OCI-M2 (cell line): ENCODE measurements around the gene ZNF134.

Experiments used
- DNase-seq: peaks from one replicate; lab custom pipeline; 2025; ENCODE audit not compliant: unreplicated experiment; lab: John Stamatoyannopoulos, UW

ZNF134 gene

DNA sequence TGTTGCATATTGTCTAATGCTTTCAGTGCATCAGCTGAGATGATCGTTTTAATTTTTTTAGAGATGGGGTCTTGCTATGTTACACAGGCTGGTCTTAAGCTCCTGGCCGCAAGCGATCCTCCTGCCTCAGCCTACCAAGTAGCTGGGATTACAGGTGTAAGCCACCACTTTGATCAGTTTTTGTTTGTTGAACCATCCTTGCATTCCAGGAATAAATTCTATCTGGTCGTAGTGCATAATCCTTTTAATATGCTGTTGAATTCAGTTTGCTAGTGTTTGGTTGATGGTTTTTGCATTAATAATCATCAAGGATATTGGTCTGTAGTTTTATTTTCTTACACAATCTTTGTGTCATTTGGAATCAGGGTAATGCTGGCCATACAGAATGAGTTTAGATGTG lies 23.3 kb downstream of the ZNF134 start:
- no peak for DNase-seq

- DNase-seq, result no peak
Measured at GRCh38 chr19:57641715-57642234, 27.7 kb downstream of the ZNF134 start.

GRCh38 chr19:57642396-57643046 lies 28.5 kb downstream of the ZNF134 start:
- DNase-seq, result no peak

GRCh38 chr19:57643734-57644133 lies 29.7 kb downstream of the ZNF134 start:
- no peak for DNase-seq

DNA sequence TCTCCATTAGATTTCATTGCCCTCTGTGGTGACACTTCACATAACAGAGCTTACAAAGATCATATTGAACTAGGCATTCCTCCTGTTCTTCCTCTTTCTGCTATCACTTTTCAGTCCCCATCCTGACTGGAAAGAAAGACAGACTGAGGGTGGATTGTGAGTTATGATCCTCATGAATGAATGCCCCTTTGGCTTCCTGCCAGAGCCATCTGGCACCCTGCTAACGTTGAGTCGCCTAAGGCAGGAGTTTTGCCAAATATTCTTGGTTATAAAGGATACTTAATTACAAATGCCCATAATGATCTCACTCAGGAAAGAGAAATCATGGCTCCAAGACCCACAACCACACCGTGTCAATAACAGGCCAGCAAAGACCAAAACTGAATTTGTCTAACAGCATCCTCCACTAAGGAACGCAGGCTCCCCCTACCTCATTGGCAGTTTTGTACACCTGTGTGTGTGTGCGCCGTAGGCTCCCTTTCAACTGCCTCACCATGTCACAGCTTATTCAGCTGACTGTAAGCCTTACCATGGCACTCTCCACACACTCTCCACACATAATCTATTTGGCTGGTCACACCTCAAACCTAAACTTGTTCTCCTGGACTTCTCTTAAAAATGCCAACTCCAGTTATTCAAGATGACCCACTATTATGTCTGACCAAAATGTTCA lies 34.4 kb downstream of the ZNF134 start:
- DNase-seq, result no peak

DNA sequence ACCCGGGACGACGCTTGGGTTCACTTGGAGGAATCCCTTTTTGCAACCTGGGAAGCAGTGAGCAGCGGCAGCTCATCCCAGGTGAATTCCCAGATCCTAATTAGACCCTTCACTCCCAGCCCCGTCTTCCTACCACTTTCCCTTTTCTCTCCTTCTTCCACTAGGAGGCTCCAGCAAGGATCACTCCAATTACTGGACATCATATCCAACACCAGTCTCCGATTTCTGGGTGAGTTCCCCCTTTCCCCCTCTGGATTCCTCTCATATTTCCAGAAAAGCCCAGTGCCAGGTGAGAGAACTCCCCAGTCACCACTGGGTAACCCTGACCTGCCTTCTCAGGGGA lies 37.6 kb downstream of the ZNF134 start:
- DNase-seq, result no peak

- DNase-seq, result no peak
Measured at GRCh38 chr19:57653689-57654088, 39.6 kb downstream of the ZNF134 start.

GRCh38 chr19:57655443-57655842 lies 41.4 kb downstream of the ZNF134 start:
- no peak for DNase-seq

GRCh38 chr19:57656346-57656745 lies 42.3 kb downstream of the ZNF134 start:
- no peak for DNase-seq

- no peak for DNase-seq
Measured at GRCh38 chr19:57664269-57665127, 50.5 kb downstream of the ZNF134 start.

DNA sequence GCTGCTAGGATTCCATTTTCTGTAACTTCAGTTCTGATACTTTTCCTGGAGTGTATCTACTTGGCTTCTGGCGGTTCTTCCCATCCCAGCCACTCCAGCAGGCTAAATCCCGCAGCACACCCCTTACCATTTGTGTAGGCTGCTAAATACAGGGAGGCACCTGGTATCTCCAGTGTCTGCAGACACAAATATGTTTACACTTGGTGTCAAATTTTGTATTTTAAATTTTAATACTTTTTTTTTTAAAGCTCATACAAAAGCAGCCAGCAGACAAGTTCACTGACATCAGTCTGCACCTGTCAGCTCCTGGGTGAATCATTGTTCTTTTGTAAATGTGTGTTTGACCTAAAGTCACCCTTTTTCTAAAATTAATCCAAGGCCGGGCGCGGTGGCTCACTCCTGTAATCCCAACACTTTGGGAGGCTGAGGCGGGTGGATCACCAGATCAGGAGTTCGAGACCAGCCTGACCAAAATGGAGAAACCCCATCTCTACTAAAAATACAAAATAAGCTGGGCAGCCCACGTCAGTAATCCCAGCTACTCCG lies 51.3 kb downstream of the ZNF134 start:
- DNase-seq, result no peak

GRCh38 chr19:57667228-57667627 lies 53.2 kb downstream of the ZNF134 start:
- DNase-seq, result no peak

- DNase-seq, result no peak
Measured at GRCh38 chr19:57668635-57669034, 54.6 kb downstream of the ZNF134 start, which contains the start of gene ZSCAN4. Gene ZSCAN4, plus strand, starts transcription at chr19:57668935. Its CDS starts 7,211 bp downstream, at chr19:57676146.

- DNase-seq, result no peak
Measured at GRCh38 chr19:57671124-57671895, 57.3 kb downstream of the ZNF134 start.

- no peak for DNase-seq
Measured at GRCh38 chr19:57672466-57672865, 58.4 kb downstream of the ZNF134 start.
